Thoracic aorta (tissue), 2 donors: ENCODE results near the gene ZP1. TPM values are rescaled to one million over a fixed set of nuclear protein-coding genes. Genes with fewer than 3 reads are reported as not detected.
"Not testable (repeated sequence)": the region's sequence is repeated elsewhere in the genome, so short reads cannot be mapped to it uniquely, and the experiment has no call there.

Experiments used
- ATAC-seq: fragments of 150-250 bp; one replicate; pipeline ENCODE4 v1.8.0; 2017; ENCODE audit warnings: low read depth; ENCODE audit not compliant: insufficient number of reproducible peaks, low FRiP score
- DNase-seq: peaks from one replicate; pipeline ENCODE4 v3.0.0-alpha.2; 2020; ENCODE audit warnings: low spot score
- H3K27ac ChIP-seq, 2 donors: fragments of 200-600 bp; sonication (generic); 1 replicate in 1 of 2; 2 replicates in 1 of 2; pipeline ENCODE4 v1.5.1; 2016; ENCODE audit warnings: mild to moderate bottlenecking in 2 of 2, moderate library complexity in 2 of 2
- H3K27me3 ChIP-seq: fragments of 200-600 bp; sonication (generic); replicated peaks from 2 replicates; pipeline ENCODE4 v1.6.0; 2016; ENCODE audit warnings: mild to moderate bottlenecking; ENCODE audit not compliant: insufficient read depth
- H3K36me3 ChIP-seq: fragments of 200-600 bp; sonication (generic); one replicate; pipeline ENCODE4 v1.5.1; 2016
- H3K4me1 ChIP-seq, 2 donors: fragments of 200-600 bp; sonication (generic); 1 replicate in 1 of 2; 2 replicates in 1 of 2; pipeline versions ENCODE4 v1.5.1 to v1.6.0; 2016; ENCODE audit warnings: low read depth in 2 of 2, mild to moderate bottlenecking in 1 of 2; ENCODE audit not compliant: control insufficient read depth in 1 of 2
- H3K4me3 ChIP-seq: fragments of 200-600 bp; sonication (generic); 2 replicates; pipeline ENCODE4 v1.5.1; 2016; ENCODE audit warnings: mild to moderate bottlenecking
- H3K9me3 ChIP-seq: fragments of 200-600 bp; sonication (generic); 2 replicates; pipeline ENCODE4 v1.5.1; 2016
- CTCF ChIP-seq: fragments of 200-600 bp; sonication (generic); IDR thresholded peaks from one replicate; pipeline ENCODE4 v1.5.1; 2019; ENCODE audit warnings: antibody characterized with exemption
- total RNA-seq, 2 donors: library from RNA; depleted of rRNA; stranded (reverse); fragments of >200 nt; gene quantifications; one replicate each; pipeline versions ENCODE4 v1.1.0 to v1.2.3, GENCODE V29; 2016

Gene ZP1
- total RNA-seq, 2 donors from 2014 or later: not detected

DNA sequence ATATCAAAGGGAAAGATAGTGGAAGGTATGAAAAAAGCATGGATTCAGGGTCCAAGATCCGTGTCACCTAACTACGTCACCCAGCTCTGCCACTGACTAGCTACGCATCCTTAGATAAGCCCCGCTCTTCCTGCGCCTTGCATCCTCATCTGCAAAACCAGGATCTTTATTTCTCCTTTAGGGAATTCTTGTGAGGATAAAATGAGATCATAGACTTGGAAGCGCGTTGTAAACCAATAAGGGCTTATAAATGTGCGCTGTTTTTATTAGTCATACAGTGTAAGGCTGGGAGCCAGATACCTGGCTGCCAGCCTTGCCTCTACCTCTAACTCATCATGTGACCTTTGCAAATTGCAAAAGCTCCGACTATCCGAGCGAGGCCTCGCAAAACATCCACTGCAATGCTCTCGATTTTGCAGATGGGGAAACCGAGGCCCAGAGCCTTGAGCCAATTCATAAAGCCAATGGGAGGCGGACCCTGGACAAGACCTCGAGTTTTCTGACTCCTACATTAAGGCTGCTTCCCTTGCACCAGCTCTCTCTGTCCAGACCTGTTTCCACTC, 38.3 kb downstream of the ZP1 start:
- TF ChIP-seq CTCF: no peak
- ATAC-seq: peak; percentile 27
- no peaks in the 10 kb centered on the region for H3K9me3 ChIP-seq
- peaks cover 27% of the 10 kb centered on the region for H3K36me3 ChIP-seq
- no peaks in the 10 kb centered on the region for H3K27me3 ChIP-seq
- DNase-seq: no peak
- H3K27ac ChIP-seq: peak overlapping the region; percentile 92 to 94
- H3K4me3 ChIP-seq: peak overlapping the region; percentile 89
- peaks cover 10 to 21% of the 10 kb centered on the region in 2 donors for H3K4me1 ChIP-seq

GRCh38 chr11:60906132-60906972, 39.0 kb downstream of the ZP1 start, which contains the start of gene PRPF19:
TSS of gene PRPF19 (minus strand) at chr11:60906585. CDS start at chr11:60906382, 203 bp downstream.
- H3K9me3 ChIP-seq: no peaks in the 10 kb centered on the region
- no peak for TF ChIP-seq CTCF
- H3K27ac ChIP-seq: peak within 1 kb of the TSS; percentile 92 to 94
- H3K4me1 ChIP-seq: peaks cover 10 to 21% of the 10 kb centered on the region in 2 donors
- peak; percentile 92 for DNase-seq
- peak within 1 kb of the TSS; percentile 89 for H3K4me3 ChIP-seq
- no peaks in the 10 kb centered on the region for H3K27me3 ChIP-seq
- H3K36me3 ChIP-seq: peaks cover 20% of the 10 kb centered on the region
- ATAC-seq: peak; percentile 86

DNA sequence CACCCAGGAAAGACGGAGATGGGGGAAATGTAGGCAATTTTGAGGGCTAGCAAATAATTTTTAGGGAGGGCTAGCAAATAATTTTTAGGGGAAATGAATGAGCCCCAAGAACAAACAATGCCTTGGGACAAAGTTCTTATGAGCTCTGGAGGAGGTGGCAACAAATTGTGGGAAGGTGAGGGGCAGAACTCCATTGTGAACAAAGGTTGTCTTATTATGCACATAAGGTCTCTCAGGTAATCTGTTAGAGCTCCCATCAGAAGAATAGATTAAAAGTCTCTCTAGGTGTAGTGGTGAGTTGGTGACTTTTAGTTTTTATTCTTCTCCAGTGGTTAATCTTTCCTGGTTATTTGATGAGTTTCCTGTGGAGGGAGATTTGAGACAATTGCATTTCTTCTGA, 41.5 kb downstream of the ZP1 start:
- Histone ChIP-seq H3K9me3 (no peaks in the 10 kb centered on the region), H3K4me3 (no peak overlapping the region), H3K4me1 (peaks cover 16 to 31% of the 10 kb centered on the region in 2 donors), H3K27ac (no peak overlapping the region), H3K27me3 (no peaks in the 10 kb centered on the region), H3K36me3 (no peaks in the 10 kb centered on the region)
- no peak for TF ChIP-seq CTCF
- ATAC-seq: no peak
- no peak for DNase-seq

- ATAC-seq, H3K36me3 ChIP-seq, H3K9me3 ChIP-seq, DNase-seq, H3K27ac ChIP-seq, H3K4me3 ChIP-seq, H3K27me3 ChIP-seq: not testable (repeated sequence)
- peaks cover 12 to 25% of the 10 kb centered on the region in 2 donors for H3K4me1 ChIP-seq
Observed at GRCh38 chr11:60909680-60910280, 42.4 kb downstream of the ZP1 start.

DNA sequence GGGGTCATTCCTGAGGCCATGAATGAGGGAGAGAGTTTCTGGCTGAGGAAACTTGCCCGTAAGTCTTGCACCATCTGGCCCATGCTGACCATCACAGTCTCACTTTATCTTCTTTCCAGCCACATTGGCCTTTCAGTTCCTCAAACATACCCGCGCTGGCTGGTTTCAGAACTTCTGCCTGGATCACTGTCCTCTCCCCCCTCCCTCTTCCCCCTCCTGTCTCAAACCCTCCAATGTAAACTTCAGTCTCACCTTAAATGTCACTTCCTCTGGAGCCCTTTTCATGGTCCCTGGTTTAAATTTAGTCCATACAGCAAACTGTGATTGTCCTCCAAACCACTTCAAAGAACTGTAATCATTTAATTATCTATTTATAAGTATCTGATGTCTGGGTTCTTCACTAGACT, 42.9 kb downstream of the ZP1 start:
- DNase-seq (no peak), ATAC-seq (no peak)
- H3K4me3 ChIP-seq: no peak overlapping the region
- no peaks in the 10 kb centered on the region for H3K9me3 ChIP-seq
- TF ChIP-seq CTCF: no peak
- peaks cover 7 to 20% of the 10 kb centered on the region in 2 donors for H3K4me1 ChIP-seq
- H3K27me3 ChIP-seq: no peaks in the 10 kb centered on the region
- no peak overlapping the region for H3K27ac ChIP-seq
- no peaks in the 10 kb centered on the region for H3K36me3 ChIP-seq
